GM21786 (cell line): Measurements from ENCODE around the gene RYK.
A peak's percentile ranks its signal among the peaks of the same experiment; 100 is the strongest.
"Not testable (repeated sequence)": the region's sequence is repeated elsewhere in the genome, so short reads cannot be mapped to it uniquely, and the experiment has no call there.

Experiments used
- ATAC-seq: cut with Tn5 transposase; IDR thresholded peaks from one replicate; pipeline ENCODE4 v1.9.1; 2021; ENCODE audit not compliant: unreplicated experiment

RYK gene

DNA sequence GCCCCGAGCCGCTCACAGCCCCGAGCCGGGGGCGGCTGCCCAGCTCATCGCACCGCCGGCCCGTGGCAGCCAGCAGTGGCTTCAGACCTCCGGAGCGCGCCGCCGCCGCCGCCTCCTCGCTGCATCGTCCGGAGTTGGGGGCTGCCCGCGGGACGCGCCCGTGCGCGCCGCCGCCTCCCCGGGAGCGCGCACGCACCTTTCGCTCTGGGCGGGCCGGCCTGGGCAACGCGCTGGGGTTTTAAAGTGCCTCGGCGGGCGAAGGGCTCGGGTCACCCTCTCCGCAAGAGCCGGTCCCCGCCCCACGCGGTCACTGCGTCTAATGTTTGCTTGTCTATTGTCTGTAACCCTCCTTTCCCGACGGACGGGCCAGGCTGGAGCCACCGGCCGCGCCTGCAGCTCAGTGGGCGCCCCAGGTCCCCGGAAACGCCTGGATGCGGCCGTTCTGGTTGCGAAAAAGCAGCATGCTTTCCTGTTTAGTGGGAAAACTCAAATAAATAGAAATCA lies at the start of gene RYK:
Gene RYK (minus strand): TSS at position 143 of the 504 bp plus-strand sequence. CDS start 205 bp downstream, outside the sequence.
- ATAC-seq: peak; percentile 74

- no peak for ATAC-seq
Observed at GRCh38 chr3:134299888-134300206, 49.2 kb upstream of the RYK start.

- ATAC-seq: no peak
Observed at GRCh38 chr3:134299185-134299887, 48.7 kb upstream of the RYK start.

DNA sequence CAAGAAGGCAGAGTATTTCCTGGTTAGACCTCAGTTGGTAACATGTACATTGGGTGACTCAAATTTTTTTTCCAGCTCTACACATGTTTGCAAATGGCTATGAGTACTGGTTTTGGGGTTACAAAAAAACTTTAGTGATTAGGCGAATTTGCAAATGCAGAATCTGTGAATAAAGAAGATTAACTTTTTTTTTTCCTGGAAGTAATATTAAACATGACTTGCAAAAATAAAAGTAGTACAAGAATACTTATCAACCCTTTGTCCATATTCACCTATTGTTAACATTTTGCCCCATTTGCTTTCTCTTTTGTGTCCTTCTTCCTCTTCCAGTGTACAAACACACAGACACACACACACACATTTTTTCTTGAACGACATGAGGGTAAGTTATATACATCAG lies 47.6 kb upstream of the RYK start:
- no peak for ATAC-seq

DNA sequence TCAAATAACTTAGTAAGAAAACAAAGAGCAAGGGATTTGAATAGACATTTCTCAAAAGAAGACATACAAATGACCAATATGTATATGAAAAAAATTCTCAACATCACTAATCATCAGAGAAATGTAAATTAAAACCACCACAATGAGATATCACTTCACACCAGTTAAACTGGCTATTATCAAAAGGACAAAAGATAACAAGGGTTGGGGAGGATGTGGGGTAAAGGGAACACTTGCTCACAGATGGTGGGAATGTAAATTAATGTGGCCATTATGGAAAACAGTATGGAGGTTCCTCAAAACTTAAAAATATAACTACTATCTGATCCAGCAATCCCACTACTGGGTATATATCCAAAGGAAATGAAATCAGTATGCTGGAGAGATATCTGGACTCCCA lies 46.0 kb upstream of the RYK start:
- ATAC-seq: no peak

GRCh38 chr3:134295930-134296329 lies 45.3 kb upstream of the RYK start:
- ATAC-seq: no peak

GRCh38 chr3:134294302-134295280 lies 43.9 kb upstream of the RYK start:
- ATAC-seq: peak; percentile 100

DNA sequence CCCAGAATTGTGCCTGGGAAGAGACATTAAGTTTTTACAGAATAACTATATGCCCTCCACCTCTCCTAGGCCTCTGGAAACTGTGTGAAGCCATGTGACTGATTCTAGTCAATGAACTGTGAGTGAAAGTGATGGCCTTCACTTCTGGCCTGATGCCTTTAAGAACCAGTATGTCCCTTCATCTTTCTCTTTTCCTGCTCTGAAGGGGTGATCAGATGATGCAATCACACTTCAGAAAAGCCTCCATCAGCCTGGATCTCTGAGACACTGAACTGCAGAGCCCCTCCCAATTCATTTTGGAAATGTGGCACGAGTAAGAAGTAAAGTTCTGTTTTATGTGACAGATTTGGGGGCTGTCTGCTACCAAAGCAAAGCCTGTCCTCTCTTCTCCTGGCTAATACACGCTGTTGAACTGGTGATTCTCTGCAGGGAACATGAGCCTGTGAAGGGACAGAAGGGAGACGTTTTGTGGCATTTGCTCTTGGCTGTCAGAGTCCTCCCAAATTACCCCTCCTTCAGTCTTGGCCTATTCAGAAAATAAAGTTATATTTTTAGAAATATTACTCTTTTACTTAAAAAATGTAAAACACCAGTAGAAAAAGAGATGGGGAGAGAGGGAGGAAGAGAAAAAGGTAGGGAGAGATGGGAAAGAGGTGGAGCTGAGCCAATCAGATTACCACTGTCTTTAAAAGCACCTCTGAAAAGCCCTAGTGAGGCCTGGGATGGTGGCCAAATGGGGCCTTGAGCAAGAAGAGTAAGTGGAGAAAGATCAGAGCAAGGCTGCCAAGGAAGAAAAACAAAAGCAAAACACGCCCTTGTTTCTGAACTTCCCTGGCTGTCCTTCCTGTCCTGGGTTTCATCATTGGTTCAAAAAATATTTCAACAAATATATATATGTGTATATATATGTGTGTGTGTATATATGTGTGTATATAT lies 40.9 kb upstream of the RYK start:
- no peak for ATAC-seq

DNA sequence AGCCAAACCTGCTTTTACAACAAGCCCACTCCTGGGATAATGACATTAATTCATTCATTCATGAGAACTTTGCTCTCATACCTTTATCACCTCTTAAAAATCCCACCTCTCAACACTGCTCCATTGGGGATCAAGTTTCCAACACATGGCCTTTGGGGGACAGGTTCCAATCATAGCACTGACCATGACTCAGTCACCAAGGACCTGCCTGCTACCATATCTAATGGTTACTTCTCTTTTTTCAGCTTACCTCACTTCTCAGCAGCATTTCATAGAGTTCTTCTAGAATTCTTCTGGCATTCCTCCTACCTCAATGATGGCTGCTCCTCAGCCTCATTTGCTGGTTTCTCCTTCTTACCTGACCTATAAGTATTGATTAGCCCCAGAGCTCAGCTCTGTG lies 36.9 kb upstream of the RYK start:
- ATAC-seq: no peak

DNA sequence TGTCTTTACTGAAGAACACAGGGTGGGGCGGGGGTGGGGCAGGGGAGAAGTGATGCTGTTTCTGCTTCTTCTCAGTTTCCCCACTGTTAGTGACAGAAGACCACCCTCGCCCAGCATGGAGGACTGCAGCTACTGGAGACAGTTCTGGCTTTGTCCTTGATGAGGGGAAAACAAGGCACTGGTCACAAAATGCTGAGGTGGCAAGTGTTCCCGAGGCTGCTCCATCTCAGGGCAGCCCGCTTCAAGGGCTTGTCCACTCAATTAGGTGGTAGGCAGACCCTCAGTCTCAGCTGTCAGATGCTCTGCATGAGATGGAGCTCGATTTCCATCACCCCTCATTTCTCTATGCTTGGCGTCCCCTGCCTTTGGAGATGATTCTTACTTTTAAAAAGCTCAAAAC lies 33.8 kb upstream of the RYK start:
- no peak for ATAC-seq

DNA sequence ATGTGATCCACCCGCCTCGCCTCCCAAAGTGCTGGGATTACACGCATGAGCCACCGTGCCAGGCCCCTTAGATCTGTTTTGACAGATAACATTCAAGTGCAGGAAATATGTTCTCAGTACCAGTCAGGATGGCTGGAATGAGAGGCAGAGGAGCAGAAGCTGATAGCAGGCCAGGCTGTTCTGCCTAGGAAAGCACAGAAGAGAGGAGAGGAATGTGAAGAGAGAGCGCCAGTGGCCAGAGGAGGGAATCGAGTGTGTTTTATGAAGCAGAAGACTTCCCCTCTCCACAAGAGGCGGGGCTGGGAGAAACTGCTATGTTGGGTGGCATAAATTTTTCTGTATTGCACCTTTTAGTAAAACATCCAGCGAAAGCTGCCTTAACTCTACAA lies 32.0 kb upstream of the RYK start:
- ATAC-seq: no peak

DNA sequence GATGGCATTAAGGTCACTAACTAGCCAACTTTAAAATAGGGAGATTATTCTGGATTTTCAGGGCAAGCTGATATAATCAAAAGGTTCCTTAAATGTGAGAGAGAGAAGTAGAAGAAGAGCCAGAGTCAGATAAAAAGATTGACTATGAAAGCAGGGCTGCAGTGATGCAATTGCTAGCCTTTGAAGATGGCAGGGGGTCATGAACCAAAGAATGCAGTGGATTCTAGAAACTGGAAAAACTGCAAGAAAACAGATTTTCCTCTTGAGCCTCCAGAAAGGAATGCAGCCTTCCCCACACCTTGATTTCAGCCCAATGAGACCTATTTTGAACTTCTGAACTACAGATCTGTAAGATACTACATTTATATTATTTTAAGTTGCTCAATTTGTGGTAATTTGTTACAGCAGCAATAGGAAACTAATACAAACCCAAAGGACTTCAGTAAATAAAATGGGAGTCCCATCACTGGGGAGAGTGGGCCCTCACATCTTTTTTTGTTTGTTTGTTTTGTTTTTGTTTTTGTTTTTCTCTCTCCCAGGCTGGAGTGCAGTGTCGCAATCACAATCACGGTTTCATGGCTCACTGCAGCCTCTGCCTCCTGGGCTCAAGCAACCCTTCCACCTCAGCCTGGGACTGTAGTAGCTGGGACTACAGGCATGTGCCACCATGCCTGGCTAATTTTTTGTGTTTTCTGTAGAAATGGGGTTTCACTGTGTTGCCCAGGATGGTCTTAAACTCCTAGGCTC lies 31.4 kb upstream of the RYK start:
- no peak for ATAC-seq

GRCh38 chr3:134279466-134279865 lies 28.8 kb upstream of the RYK start:
- no peak for ATAC-seq

- ATAC-seq: no peak
Observed at GRCh38 chr3:134277066-134277660, 26.5 kb upstream of the RYK start.

GRCh38 chr3:134276086-134276485 lies 25.4 kb upstream of the RYK start:
- ATAC-seq: no peak

- ATAC-seq: not testable (repeated sequence)
Observed at GRCh38 chr3:134275110-134275509, 24.5 kb upstream of the RYK start.

DNA sequence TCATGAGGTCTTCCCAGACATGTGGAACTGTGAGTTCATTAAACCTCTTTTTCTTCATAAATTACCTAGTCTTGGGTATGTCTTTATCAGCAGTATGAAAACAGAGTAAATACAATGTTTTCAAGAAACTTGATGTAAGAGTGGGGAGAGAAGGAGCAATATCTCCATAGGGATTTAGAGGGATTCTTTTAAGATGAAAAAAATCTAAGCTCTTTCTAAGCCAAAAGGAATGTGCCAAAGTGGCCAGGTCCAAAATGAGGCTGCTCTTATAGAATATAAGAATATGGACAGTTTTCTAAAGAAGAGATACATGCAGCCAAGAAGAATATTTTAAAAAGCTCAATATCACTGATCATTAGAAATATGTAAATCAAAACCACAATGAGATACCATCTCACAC lies 23.9 kb upstream of the RYK start:
- ATAC-seq: no peak

- ATAC-seq: no peak
Observed at GRCh38 chr3:134267996-134268395, 17.3 kb upstream of the RYK start.

GRCh38 chr3:134260987-134261386 lies 10.3 kb upstream of the RYK start:
- ATAC-seq: no peak
